GM12874 (cell line): ENCODE measurements around the gene ZMIZ1.

Experiments used
- TF ChIP-seq, protein P1 (sequence below): IDR thresholded peaks from 2 replicates; pipeline ENCODE4 v1.5.1; 2011; ENCODE audit warnings: low read depth, mild to moderate bottlenecking, control low read depth, low read length, moderate library complexity; ENCODE audit not compliant: insufficient read depth

The ZMIZ1 gene

DNA sequence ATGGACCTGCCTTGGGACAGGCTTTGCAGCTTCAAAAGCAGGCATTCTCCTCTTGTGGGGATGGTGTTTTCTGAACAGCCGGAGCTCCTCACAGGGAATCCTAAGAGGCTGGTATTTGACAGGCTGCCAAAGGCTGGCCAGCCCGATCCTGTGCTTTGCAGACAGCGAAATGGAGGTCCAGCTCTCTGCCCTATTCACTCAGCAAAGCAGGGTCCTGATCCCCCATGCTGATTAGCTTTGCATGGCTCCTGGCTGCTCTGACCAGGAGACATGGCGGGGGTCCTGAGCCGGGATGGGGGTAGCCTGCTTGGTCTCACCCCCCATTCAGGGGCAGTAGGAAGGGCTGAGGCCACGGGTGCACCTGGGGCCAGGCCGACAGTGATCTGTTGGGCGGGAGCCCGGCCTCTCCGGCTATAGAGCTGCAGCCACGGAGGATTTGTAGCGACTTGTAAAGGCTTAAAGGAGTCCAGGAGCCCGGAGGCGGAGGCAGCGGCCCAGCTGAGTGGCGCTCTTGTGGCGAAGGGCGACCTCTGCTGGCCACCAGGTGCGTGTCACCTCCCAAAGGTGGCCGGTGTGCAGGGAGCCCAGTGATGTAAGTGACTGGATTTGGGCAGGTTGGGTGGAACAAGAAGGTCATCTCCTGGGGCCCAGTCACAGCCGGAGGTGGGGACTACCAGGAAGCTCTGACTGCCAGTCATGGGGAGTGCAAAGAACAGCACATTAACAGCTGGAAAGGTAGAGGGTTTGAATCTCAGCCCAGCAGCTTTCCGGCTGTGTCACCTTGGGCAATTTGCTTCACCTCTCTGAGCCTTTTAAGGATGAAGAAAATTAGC lies 126.5 kb downstream of the ZMIZ1 start:
- TF ChIP-seq, protein P1, sequence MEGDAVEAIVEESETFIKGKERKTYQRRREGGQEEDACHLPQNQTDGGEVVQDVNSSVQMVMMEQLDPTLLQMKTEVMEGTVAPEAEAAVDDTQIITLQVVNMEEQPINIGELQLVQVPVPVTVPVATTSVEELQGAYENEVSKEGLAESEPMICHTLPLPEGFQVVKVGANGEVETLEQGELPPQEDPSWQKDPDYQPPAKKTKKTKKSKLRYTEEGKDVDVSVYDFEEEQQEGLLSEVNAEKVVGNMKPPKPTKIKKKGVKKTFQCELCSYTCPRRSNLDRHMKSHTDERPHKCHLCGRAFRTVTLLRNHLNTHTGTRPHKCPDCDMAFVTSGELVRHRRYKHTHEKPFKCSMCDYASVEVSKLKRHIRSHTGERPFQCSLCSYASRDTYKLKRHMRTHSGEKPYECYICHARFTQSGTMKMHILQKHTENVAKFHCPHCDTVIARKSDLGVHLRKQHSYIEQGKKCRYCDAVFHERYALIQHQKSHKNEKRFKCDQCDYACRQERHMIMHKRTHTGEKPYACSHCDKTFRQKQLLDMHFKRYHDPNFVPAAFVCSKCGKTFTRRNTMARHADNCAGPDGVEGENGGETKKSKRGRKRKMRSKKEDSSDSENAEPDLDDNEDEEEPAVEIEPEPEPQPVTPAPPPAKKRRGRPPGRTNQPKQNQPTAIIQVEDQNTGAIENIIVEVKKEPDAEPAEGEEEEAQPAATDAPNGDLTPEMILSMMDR, result peak; percentile 96

DNA sequence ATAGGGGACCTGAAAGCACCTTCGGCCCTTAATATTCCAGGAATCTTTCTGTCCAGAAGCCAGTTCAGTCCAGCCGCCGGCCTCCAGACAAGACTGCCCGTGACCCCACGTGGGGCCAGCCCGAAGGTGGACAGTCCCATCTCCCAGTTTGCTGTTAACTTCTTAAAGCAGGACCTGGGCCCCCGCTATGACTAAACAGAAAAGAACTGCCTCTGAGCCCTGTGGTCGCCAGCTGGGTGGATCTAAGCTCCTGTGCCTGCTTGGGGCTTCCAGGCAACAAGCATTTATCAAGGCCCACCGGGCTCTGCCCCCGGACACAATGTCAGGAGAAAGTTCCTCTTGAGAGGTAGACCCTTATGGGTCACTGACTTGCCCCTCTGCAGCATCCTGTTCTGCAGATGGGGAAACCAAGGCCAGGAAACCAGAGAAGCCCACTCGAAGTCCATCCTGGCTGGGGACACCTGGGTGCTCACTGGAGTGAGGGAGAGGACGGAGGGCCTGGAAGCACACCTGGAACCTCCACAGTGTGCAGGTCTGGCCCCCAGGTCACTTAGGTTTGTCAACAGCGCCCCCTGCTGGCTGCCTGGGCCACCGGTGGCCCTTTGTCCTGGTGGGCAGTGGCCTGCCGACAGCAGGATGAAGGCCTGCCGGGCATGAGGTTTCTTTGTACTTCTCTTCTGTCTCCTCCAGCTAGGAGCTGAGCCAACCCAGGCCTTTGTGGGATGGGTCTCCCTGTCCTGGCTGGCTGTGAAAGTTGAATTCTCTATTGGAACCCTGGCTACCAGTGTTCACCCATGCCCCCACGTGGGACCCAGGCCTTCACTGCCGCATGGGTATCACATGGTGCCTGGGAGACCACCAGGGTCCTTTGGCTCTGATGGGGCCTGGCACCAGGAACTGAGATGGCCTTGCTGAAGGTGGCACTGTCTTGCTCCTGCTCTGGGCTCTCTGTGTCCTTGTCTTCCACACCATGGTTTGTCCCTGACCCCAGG lies 128.0 kb downstream of the ZMIZ1 start:
- TF ChIP-seq, protein P1, result peak; percentile 95

DNA sequence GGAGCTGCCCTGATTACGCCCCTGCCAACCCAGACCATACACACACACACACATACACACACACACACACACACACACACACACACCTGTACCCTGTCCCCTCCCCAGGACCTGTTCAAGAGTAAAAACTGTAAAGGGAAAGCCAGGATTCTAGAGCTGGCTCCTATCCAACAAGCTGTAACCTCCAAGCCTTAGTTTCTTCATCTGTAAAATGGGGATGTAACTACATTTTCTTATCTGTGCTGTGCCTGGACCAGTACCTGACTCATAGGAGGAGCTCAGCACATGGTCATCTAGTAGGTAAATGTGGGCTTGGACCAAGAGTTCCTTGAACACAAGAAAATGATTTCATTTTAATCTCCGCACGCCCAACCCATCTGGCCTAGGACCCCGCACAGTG lies 128.8 kb downstream of the ZMIZ1 start:
- TF ChIP-seq, protein P1, result no peak

DNA sequence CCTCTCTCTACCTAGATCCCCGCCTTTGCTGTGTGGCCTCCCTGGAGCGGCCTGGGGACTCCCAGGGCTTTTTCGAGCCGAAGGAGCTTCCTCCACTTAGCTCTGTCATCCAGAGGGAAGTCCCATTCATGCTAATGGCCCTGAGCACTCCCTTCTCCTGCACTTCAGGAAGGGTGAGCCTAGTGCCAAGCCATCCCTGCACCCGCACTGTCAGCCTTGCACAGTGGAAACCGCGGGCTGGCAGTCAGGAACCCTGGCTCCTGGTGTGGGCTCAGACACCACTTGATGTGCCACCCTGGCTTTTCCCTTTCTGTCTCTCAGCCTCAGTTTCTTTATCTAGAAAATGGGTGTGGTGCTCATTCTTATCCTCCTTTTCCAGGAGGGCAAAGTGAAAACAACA lies 131.6 kb downstream of the ZMIZ1 start:
- TF ChIP-seq, protein P1, result no peak

DNA sequence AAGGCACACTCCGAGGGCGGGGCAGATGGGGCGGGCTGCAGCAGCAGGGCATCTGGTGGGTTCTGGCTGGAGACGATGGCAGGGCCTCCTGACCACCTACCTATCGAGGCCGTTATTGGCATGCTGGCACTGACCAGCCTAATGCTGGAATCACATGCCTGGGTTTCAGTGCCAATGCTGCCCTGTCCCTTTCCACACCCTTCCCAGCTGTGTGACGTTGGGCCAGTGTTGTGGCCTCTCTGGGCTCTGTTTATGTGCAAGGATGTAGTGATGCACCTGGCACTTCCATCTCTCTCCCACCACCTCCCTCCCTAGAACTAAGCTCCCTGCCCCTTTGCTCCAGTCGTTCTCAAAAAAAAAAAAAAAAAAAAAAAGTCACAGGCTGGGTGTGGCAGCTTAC lies 132.9 kb downstream of the ZMIZ1 start:
- TF ChIP-seq, protein P1, result no peak

DNA sequence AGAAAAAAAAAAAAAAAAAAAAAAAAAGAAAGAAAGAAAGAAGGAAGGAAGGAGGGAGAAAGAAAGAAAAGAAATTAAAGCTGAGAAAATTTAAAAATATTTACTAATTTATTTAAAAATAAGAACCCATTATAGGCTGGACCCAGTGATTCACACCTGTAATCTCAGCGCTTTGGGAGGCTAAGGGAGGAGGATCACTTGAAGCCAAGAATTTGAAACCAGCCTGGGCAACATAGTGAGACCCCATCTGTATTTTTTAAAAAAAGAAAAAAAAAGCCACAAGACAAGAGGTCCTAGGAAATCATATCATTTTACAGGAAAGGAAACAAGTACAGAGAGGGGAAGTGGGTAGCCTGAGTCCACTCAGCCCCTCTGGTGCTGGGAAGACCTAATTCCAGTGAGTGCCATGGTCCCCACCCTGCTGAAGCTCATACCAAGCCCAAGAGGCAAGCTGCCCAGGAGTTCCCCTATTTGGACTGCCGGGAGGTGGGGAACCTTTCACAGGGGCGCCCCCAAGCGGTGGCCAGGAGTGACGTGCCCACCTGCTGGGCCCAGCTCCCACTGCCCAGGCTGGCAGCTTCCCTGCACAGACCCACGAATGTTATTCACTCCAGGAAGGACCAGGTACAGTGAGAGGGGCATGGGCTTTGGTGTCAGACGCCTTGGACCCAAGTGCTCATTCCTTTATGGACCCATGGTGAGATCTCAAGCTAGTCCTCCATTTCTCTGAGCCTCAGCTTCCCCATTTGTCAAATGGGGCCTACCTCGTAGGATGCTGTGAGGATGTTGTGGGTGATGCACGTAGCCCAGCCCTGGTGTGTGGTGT lies 133.6 kb downstream of the ZMIZ1 start:
- TF ChIP-seq, protein P1, result peak; percentile 75
